ENCODE data around the gene HNF1A. TPM values are rescaled to one million over a fixed set of nuclear protein-coding genes. Genes with fewer than 3 reads are reported as not detected.
A peak's percentile ranks its signal among the peaks of the same experiment; 100 is the strongest.
"Not testable (repeated sequence)": the region's sequence is repeated elsewhere in the genome, so short reads cannot be mapped to it uniquely, and the experiment has no call there.

The HNF1A gene
- not detected for polyA plus RNA-seq (2013, experiment 1 of 2; ENCODE audit: insufficient read length)
- polyA plus RNA-seq (2013, experiment 2 of 2; ENCODE audit: insufficient read length): 0.16 TPM

GRCh38 chr12:120978296-120979219 is at the start of gene HNF1A:
TSS of gene HNF1A (plus strand) at chr12:120978543. CDS start at chr12:120978769, 226 bp downstream.
- no peak for DNase-seq

- no peak for DNase-seq
Observed at GRCh38 chr12:120928864-120929652, 49.3 kb upstream of the HNF1A start.

GRCh38 chr12:120930032-120930431 is 48.3 kb upstream of the HNF1A start:
- DNase-seq: no peak

- DNase-seq: no peak
Observed at GRCh38 chr12:120932058-120932457, 46.3 kb upstream of the HNF1A start.

- no peak for DNase-seq
Observed at GRCh38 chr12:120932956-120933526, 45.3 kb upstream of the HNF1A start.

GRCh38 chr12:120933786-120934185 is 44.6 kb upstream of the HNF1A start:
- no peak for DNase-seq

GRCh38 chr12:120936197-120936596 is 42.1 kb upstream of the HNF1A start:
- DNase-seq: no peak

GRCh38 chr12:120938496-120938895 is 39.8 kb upstream of the HNF1A start:
- DNase-seq: no peak

- DNase-seq: no peak
Observed at GRCh38 chr12:120939523-120939922, 38.8 kb upstream of the HNF1A start.

- no peak for DNase-seq
Observed at GRCh38 chr12:120940006-120940405, 38.3 kb upstream of the HNF1A start.

GRCh38 chr12:120940799-120941198 is 37.5 kb upstream of the HNF1A start:
- DNase-seq: peak; percentile 56

- no peak for DNase-seq
Observed at GRCh38 chr12:120941412-120941811, 36.9 kb upstream of the HNF1A start.

- no peak for DNase-seq
Observed at GRCh38 chr12:120941846-120942405, 36.4 kb upstream of the HNF1A start.

- no peak for DNase-seq
Observed at GRCh38 chr12:120943482-120943881, 34.9 kb upstream of the HNF1A start.

- DNase-seq: peak; percentile 33
Observed at GRCh38 chr12:120944645-120945217, 33.6 kb upstream of the HNF1A start.

GRCh38 chr12:120945516-120945915 is 32.8 kb upstream of the HNF1A start:
- DNase-seq: not testable (repeated sequence)

GRCh38 chr12:120950260-120950799 is 28.0 kb upstream of the HNF1A start:
- DNase-seq: not testable (repeated sequence)

GRCh38 chr12:120950807-120951206 is 27.5 kb upstream of the HNF1A start:
- no peak for DNase-seq

- DNase-seq: no peak
Observed at GRCh38 chr12:120955232-120955631, 23.1 kb upstream of the HNF1A start.

GRCh38 chr12:120956579-120957300 is 21.6 kb upstream of the HNF1A start:
- DNase-seq: no peak

All from fibroblast of skin of scalp (primary cell).